Measurements from ENCODE around the gene BRCA1. TPM values are rescaled to one million over a fixed set of nuclear protein-coding genes. Genes with fewer than 3 reads are reported as not detected.
"Not testable (repeated sequence)": the region's sequence is repeated elsewhere in the genome, so short reads cannot be mapped to it uniquely, and the experiment has no call there.

BRCA1 gene
- total RNA-seq, 1 donor from 2014 or later: 9.7 TPM

- no peak for DNase-seq (ENCODE audit: low spot score)
Measured at GRCh38 chr17:43069368-43069898, 55.7 kb downstream of the BRCA1 start.

- DNase-seq (ENCODE audit: low spot score): no peak
Measured at GRCh38 chr17:43068570-43069367, 56.4 kb downstream of the BRCA1 start.

GRCh38 chr17:43062984-43063638 is 62.1 kb downstream of the BRCA1 start:
- no peak for DNase-seq (ENCODE audit: low spot score)

GRCh38 chr17:43056051-43056450 is 69.1 kb downstream of the BRCA1 start:
- no peak for DNase-seq (ENCODE audit: low spot score)

- not testable (repeated sequence) for DNase-seq (ENCODE audit: low spot score)
Measured at GRCh38 chr17:43053008-43053407, 72.2 kb downstream of the BRCA1 start.

GRCh38 chr17:43051969-43052368 is 73.2 kb downstream of the BRCA1 start:
- no peak for DNase-seq (ENCODE audit: low spot score)

GRCh38 chr17:43044024-43044423 is 81.1 kb downstream of the BRCA1 start:
- DNase-seq (ENCODE audit: low spot score): no peak

GRCh38 chr17:43043307-43043706 is 81.9 kb downstream of the BRCA1 start:
- DNase-seq (ENCODE audit: low spot score): no peak

- no peak for DNase-seq (ENCODE audit: low spot score)
Measured at GRCh38 chr17:43042025-43042628, 83.0 kb downstream of the BRCA1 start.

GRCh38 chr17:43040655-43041054 is 84.5 kb downstream of the BRCA1 start:
- DNase-seq (ENCODE audit: low spot score): no peak

- DNase-seq (ENCODE audit: low spot score): no peak
Measured at GRCh38 chr17:43039646-43040045, 85.5 kb downstream of the BRCA1 start.

- DNase-seq (ENCODE audit: low spot score): no peak
Measured at GRCh38 chr17:43034894-43035293, 90.3 kb downstream of the BRCA1 start.

- no peak for DNase-seq (ENCODE audit: low spot score)
Measured at GRCh38 chr17:43033948-43034881, 90.9 kb downstream of the BRCA1 start.

GRCh38 chr17:43031666-43032065 is 93.5 kb downstream of the BRCA1 start:
- DNase-seq (ENCODE audit: low spot score): no peak

GRCh38 chr17:43030137-43030767 is 94.9 kb downstream of the BRCA1 start:
- no peak for DNase-seq (ENCODE audit: low spot score)

GRCh38 chr17:43028221-43028861 is 96.8 kb downstream of the BRCA1 start:
- no peak for DNase-seq (ENCODE audit: low spot score)

GRCh38 chr17:43027091-43028032 is 97.8 kb downstream of the BRCA1 start:
- no peak for DNase-seq (ENCODE audit: low spot score)

GRCh38 chr17:43026595-43026994 is 98.6 kb downstream of the BRCA1 start:
- no peak for DNase-seq (ENCODE audit: low spot score)

- DNase-seq (ENCODE audit: low spot score): no peak
Measured at GRCh38 chr17:43025766-43026537, 99.2 kb downstream of the BRCA1 start.
